22Rv1 (cell line): Measurements from ENCODE around the gene PCDHGB7.
"Not testable (repeated sequence)": the region's sequence is repeated elsewhere in the genome, so short reads cannot be mapped to it uniquely, and the experiment has no call there.

Experiments
- CTCF ChIP-seq: fragments of 450-650 bp; IDR thresholded peaks from 2 replicates; pipeline ENCODE4 v1.5.1; 2017; ENCODE audit warnings: mild to moderate bottlenecking
- ZFX ChIP-seq: fragments of 450-650 bp; IDR thresholded peaks from 2 replicates; pipeline ENCODE4 v1.6.1; 2017; ENCODE audit warnings: antibody characterized with exemption, borderline replicate concordance

GRCh38 chr5:141415275-141415618 lies 2.2 kb upstream of the PCDHGB7 start:
- TF ChIP-seq CTCF, ZFX: not testable (repeated sequence)
